Right lobe of liver (tissue), 4 donors: ENCODE results near the gene KCNJ12.

ENCODE experiments used
- CTCF ChIP-seq, 4 donors: fragments of 200-600 bp in 3 of 4; fragments of 450-650 bp in 1 of 4; IDR thresholded peaks; one replicate each; pipeline versions ENCODE4 v1.5.1 to v1.8.0; 2016 to 2022; ENCODE audit warnings: antibody characterized with exemption in 4 of 4, mild to moderate bottlenecking in 2 of 4
- POLR2A ChIP-seq: fragments of 450-650 bp; IDR thresholded peaks from one replicate; pipeline ENCODE4 v1.6.1; 2017; ENCODE audit warnings: antibody characterized with exemption, mild to moderate bottlenecking
- donor health status: DM: no; HTN: no; CAD: no.
- donor health status: DM: no; HTN: no; CAD: no.
- donor health status: DM: no; HTN: yes; CAD: no.

DNA sequence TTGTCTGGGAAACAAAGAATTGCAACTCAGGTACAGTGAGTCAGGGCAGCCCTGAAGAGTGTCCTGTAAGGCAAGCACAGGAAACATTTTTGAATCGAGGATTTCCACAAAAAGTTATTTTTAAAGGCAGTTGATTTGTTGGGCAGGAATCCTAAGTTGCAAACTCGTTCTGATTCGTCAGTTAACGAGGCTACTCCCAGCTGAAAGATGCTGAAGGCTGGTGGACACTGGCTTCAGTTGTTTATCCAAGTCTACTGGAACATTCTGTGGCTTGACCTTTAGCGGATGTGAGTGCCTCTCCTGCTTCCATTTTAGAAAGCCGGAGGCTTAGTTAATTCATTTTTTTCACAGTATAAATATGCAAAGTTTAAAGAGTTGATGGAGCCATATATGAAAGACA is 84.2 kb downstream of the KCNJ12 start:
- TF ChIP-seq CTCF (IDR thresholded peaks at IDR 0.05) (no peak), POLR2A (no peak)
